HG03575 (cell line): ENCODE results near the gene SPEN.
A peak's percentile ranks its signal among the peaks of the same experiment; 100 is the strongest.
"Not testable (repeated sequence)": the region's sequence is repeated elsewhere in the genome, so short reads cannot be mapped to it uniquely, and the experiment has no call there.

Source experiments
- ATAC-seq: cut with Tn5 transposase; IDR thresholded peaks from one replicate; pipeline ENCODE4 v1.9.1; 2021; ENCODE audit not compliant: unreplicated experiment, insufficient number of reproducible peaks, low FRiP score; ENCODE audit errors: extremely low read depth

SPEN gene

GRCh38 chr1:15847100-15847892, at the start of gene SPEN:
Gene SPEN (plus strand): TSS chr1:15847707. CDS start chr1:15848068, 361 bp downstream.
- ATAC-seq = peak; percentile 25

DNA sequence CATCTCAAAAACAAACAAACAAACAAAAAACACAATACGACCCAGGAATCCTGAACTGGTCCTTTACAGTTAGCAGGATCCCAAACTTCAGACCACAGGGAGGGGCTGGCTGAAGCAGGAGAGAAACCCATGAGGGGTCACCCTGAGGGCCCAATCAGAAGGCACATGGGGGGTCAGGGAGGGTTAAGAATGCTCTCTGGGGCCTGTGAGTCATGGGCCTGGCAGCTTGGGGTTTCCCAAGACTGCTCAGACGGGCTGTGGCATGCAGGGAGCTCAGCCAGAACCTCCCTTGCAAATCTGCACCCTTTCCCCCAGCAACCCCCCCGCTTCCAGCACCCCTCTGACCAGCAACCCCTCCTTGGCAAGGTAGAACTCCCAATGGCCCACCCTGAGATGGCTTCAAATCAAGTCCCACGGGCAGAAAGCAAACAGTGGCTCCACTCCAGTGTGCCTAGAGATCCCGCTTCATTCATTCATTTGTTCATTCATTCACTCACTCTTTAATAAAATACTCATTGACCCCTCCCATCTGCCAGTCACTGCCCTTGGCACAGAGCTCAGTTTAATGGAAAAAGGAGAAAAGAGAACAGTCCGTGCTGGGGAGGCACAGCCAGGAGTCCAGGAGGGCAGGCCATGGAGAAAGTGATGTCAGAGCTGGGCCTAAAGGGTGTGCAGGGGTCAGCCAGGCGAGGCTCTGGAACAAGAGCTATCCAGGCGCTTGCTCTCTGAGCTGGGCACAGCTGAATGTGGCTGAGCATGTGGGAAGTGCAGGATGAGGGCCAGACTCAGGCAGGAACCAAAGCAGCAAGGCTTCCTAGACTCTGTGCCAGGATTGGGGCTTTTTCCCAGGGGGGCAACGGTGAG, 48.3 kb upstream of the SPEN start:
- ATAC-seq = no peak

GRCh38 chr1:15799928-15800835, 47.3 kb upstream of the SPEN start:
- ATAC-seq = no peak

DNA sequence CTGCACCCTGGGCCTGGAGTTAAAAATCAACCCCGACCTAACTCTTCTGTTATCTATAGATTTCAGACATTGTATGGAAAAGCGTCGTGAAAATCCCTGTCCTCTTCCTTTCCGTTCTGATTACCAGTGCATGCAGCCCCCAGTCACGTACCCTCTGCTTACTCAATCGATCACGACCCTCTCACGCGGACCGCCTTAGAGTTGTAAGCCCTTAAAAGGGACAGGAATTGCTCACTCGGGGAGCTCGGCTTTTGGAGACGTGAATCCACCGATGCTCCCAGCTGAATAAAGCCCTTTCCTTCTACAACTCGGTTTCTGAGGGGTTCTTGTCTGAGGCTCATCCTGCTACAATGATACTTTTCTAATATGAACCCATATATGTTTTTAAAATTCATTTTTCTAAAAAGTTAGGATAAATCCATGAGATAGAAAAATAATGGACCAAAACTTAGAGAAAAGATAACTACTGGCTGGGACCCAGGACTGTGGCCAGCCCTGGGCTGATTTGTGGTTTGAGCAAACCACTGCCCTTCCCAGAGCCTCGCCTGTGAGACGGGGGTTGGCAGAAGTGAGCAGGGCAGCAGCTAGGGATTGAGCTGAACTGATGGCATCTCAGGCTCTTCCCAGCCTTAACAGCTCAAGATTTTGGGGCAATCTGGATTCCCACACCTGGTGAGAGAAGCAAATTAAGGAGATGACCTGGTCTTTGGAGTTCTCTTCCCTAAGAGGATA, 45.1 kb upstream of the SPEN start:
- ATAC-seq = no peak

DNA sequence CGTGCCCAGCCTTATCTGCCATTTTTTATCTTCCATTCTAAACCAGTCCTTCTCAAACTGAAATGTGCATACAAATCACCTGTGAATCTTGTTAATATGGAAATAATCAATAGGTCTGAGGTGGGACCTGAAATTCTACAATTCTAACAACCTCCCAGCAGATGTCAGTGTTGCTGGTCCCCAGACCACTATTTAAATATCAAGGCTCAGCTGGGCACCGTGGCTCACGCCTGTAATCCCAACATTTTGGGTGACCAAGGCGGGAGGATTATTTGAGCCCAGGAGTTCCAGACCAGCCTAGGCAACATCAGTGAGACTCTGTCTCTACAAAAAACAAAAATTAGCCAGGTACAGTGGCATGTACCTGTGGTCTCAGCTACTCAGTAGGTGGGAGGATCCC, 44.1 kb upstream of the SPEN start:
- ATAC-seq = no peak

- no peak for ATAC-seq
Observed at GRCh38 chr1:15804060-15804459, 43.4 kb upstream of the SPEN start.

DNA sequence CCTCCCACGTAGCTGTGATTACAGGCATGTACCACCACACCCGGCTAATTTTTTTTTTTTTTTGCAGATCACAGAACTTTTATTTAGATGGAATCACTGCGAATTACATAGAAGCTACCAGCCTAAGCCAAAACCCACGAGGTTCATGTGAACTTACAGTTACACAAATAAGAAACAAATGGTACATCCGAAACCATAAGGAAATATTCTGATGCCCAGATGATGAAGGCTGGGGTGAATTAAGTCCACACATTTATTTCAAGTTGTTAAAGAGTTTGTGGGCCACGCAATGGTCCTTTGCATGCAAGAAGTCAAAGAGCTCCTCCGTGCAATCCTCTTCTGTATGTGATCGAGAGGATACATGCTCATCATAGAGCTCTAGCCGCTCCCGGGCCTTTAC, 40.4 kb upstream of the SPEN start:
- ATAC-seq = no peak

DNA sequence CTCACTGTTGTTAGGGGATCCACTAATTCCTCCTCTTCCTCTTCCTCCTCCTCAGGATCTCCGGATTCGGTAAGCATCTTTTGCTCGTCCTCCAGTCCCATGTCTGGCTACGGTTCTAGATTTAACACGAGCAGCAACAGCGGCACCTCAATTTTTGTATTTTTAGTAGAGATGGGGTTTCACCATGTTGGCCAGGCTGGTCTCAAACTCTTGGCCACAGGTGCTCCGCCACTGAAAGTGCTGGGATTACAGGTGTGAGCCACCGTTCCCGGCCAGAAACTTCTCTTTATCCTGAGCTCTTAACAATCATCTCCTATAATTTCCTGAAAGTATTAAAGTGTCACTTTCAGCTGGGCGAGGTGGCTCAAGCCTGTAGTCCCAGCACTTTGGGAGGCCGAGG, 40.0 kb upstream of the SPEN start, which contains the start of gene UQCRHL:
Gene UQCRHL, minus strand, starts transcription at position 101 of the 400 bp plus-strand sequence. Its CDS starts 0 bp downstream, at position 101.
- not testable (repeated sequence) for ATAC-seq

DNA sequence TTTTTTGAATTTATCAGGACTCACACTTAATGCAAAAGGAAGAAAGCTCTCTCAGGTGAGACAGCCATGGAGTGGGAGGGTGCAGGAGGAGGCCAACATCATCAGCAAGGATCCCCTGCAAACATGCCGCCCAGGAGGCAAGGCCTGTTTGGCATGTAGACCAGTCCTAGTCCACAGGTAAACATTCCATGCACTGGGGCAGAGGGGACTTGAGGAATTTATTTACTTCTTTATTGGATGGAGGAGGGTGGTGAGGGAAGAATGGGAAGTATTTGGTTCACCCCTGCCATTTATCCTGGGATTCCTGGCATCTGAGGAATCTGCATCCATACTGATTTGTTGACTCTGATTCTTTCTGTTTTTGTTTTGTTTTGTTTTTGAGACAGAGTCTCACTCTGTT, 38.6 kb upstream of the SPEN start:
- no peak for ATAC-seq

GRCh38 chr1:15810073-15810472, 37.4 kb upstream of the SPEN start:
- ATAC-seq = no peak

- no peak for ATAC-seq
Observed at GRCh38 chr1:15816674-15817073, 30.8 kb upstream of the SPEN start.

DNA sequence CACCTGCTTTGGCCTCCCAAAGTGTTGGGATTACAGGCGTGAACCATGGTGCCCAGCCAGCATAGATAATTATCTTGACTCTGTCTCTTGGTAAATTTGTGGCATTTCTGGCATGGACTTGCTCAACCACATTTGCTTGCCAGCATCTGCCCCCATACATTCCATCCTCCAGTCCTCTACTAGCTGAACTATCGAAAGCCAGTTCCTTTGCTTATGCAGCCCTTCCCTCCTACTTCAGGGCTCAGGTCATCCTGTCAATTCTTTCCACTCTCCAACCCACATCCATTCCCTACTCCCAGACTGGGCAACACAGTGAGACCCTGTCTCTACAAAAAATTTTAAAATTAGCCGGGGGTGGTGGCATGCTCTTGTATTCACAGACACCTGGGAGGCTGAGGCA, 27.0 kb upstream of the SPEN start:
- no peak for ATAC-seq

GRCh38 chr1:15825800-15826199, 21.7 kb upstream of the SPEN start:
- ATAC-seq = no peak

DNA sequence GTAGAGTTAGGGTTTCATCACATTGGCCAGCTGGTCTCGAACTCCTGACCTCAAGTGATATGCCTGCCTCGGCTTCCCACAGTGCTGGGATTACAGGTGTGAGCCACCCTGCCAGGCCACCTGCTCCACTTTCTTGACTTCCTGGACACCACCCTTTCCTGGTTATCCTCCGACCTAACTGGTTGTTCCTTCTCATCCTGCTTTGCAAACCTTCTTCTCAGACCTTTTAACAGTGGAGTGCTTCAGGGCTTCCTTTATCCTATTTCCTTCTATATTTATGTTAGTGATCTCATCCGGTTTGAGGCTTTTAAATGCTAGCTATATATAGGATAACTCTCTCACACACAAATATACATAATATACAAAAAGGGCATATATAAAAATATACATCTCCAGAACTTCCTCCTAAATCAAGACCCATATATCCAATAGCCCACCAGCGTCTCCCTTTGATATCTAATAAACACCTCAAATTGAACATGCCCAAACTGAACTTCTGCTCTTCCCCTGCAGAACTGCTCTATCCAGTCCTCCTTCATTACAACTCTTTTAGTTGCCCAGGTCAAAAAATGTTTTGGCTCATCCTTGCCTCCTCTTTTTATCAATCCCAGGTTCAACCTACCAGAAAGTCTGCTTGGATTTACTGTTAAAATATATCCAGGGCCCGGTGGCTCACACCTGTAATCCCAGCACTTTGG, 20.5 kb upstream of the SPEN start:
- no peak for ATAC-seq

DNA sequence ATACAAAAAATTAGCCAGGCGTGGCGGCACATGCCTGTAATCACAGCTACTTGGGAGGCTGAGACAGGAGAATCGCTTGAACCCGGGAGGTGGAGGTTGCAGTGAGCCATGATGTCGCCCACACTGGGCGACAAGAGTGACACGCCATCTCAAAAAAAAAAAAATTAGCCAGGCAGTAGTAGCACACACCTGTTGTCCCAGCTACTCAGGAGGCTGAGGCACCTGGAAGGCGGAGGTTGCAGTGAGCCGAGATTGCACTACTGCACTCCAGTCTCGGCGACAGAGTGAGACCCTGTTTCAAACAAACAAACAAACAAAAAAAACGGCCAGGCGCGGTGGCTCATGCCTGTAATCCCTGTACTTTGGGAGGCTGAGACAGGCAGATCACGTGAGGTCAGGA, 19.9 kb upstream of the SPEN start:
- ATAC-seq = not testable (repeated sequence)

- not testable (repeated sequence) for ATAC-seq
Observed at GRCh38 chr1:15828931-15829330, 18.6 kb upstream of the SPEN start.

DNA sequence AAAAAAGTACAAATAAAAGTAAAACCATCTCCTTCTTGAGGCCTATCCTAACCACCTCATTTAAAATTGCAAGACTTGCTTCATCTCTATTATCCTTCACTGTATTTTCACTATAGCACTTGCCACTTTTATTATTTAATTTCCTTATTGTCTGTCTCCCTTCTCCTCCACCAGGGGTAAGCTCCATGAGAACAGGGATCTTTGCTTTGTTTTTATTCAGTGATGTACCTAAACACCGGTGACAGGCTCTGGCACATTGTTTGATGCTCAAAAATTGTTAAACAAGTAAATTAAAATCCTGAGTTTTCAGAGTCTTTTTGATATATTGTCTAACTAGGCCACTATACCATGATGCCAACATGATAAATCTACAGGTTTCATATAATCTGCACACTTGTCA, 17.2 kb upstream of the SPEN start:
- no peak for ATAC-seq
